ENCODE measurements around the gene LRP4.

The LRP4 gene

GRCh38 chr11:46917762-46918082, 628 bp downstream of the LRP4 start:
- DNase-seq, result no peak

DNA sequence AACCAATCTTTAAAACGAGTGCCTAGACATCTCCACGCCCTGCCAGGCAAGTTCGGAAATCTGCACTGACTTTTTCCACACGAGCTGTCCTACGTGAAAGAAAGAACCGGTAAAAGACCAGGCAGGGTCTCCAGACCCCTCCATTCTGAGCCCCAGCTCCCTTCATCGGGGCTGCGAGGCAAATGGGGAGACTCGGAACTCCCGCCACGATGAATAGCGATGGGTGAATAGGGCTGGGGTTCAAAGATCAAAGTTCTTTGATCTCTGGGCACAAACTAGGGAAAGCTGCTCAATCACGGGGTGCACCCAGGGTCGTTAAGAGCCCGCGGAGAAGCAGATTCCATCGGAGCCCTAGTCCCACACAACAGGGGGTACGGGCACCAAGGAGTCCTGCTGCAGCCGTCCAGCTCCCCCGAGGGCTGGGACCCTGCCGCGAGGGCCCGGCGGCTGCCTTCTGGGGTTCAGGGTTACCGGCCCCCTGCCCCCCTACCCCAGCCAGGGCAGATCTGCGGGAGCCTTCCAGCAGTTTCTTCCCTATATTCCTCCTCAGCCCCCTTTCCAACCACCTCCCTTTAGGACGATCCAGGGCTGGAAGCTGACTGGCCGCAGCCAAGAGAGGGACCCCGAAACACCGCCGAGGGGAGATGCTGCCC, 1.1 kb downstream of the LRP4 start:
- no peak for DNase-seq

GRCh38 chr11:46916286-46917108, 1.9 kb downstream of the LRP4 start:
- peak; percentile 86 for DNase-seq

GRCh38 chr11:46914910-46915309, 3.4 kb downstream of the LRP4 start:
- no peak for DNase-seq

DNA sequence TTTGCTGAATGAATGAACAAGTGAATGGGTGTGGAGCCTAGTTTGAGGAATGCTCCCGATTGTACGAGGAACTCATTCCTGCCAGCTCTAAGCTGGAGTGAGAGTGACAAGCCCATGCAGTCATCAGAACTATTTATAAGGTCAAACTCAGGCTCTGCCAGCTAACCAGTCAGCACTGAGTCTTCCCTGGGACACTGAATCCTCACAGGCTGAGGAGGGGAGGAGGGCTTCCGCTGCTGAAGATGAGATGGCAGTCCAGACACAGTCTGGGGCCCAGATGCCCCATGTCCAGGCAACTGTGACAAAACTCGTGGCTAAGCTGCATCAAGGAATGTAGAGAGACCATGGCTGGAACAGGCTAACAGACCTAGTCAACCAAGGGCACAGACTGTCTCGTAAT, 4.0 kb downstream of the LRP4 start:
- no peak for DNase-seq

- DNase-seq, result no peak
These were observed 4.9 kb downstream of the LRP4 start for GRCh38 chr11:46913484-46913883.

- DNase-seq, result no peak
These were observed 5.7 kb downstream of the LRP4 start for GRCh38 chr11:46912526-46913150.

- no peak for DNase-seq
These were observed 10.7 kb downstream of the LRP4 start for GRCh38 chr11:46907606-46908005.

DNA sequence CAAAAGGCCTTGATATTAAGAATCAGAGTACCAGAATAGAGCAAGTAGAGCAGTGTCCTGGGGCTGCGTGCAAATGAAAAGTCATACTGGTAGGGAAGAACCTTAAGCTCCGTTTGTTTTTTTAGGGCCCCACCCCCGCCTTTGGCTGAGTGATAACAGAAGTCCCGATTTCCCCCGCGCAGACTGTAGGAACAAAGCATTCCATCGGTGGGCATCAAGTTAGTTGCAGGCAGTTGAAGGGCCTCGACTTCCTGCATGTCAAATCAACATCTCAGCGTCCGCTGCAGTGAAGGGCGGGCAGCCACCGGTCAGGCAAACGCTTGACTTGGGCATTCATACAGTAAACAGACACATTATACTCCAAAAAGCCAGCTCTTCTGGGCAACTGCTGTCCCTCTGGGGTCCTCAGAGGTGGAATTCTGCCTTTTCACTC, 11.7 kb downstream of the LRP4 start:
- DNase-seq, result no peak

- DNase-seq, result no peak
These were observed 12.5 kb downstream of the LRP4 start for GRCh38 chr11:46905806-46906205.

GRCh38 chr11:46903846-46904245, 14.5 kb downstream of the LRP4 start:
- DNase-seq, result peak; percentile 84

DNA sequence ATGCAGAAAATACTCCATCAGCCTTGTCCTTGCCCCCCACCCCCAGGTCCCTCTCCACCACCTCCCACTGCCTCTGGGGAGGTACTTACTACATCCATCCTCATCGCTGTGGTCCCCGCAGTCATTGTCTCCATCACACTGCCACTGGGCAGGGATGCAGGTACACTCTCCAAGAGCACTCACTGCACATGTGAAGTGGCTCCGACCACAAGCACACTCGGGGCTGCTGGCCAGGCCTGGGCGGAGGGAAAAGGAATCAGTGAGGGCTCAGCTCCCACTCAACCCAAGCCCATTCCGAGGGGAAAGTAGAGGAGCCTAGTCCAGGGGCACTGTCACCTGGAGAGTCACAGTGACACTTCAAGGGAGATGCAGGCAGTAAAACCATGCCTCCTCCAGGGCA, 15.7 kb downstream of the LRP4 start:
- DNase-seq, result no peak

- no peak for DNase-seq
These were observed 17.2 kb downstream of the LRP4 start for GRCh38 chr11:46901156-46901555.

GRCh38 chr11:46900091-46900746, 18.1 kb downstream of the LRP4 start:
- no peak for DNase-seq

GRCh38 chr11:46899501-46900025, 18.8 kb downstream of the LRP4 start:
- DNase-seq, result no peak

GRCh38 chr11:46898396-46899095, 19.8 kb downstream of the LRP4 start:
- no peak for DNase-seq

DNA sequence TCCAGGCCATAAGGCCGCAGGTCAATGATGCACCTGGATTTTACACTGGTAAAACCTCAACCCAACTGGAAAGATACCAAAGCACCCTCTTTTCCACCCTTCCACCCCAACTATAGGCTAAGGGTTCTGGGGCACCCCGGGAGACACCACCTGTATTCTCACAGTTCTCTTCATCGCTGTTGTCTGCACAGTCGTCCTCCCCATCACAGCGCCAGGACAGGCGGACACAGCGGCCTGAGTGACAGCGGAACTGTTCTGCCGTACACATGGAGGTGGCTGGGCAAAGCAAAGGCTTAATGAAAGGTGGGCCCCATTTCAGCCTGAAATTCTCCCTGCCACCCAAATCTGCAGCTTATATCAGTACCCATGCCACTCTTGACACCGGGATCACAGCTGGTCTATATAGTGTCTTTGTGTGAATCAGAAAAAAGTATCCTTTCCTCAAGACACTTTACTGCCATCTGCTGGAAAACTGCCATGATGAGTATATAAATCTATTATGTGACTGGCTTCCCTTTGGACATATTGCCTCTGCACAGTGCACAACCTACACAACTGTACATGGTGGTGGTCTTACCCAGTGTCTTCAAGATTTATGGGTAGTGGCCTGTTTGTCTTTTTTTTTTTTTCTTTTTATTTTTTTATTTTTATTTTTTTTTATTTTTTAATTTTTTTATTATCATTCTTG, 21.5 kb downstream of the LRP4 start:
- DNase-seq, result no peak

- DNase-seq, result no peak
These were observed 22.5 kb downstream of the LRP4 start for GRCh38 chr11:46895821-46896220.

DNA sequence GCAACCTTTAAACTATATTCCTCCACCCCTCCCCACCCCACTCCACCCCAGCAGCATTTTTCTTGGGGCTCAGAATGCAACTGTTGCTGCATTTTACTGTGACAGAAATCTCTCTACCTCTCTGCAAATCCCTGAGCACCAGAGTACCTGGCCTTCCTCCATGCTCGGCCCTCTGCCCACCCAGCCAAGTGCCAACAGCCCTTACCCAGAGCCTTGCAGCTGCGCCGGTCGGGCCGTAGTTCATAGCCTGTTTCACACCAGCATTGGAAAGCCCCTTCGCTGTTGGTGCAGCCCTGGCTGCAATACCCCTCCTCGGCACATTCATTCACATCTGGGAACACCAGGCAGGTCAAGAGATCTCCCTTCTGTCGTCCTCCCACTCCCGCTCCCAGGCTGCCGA, 23.4 kb downstream of the LRP4 start:
- DNase-seq, result no peak

- no peak for DNase-seq
These were observed 23.8 kb downstream of the LRP4 start for GRCh38 chr11:46894506-46894905.

DNA sequence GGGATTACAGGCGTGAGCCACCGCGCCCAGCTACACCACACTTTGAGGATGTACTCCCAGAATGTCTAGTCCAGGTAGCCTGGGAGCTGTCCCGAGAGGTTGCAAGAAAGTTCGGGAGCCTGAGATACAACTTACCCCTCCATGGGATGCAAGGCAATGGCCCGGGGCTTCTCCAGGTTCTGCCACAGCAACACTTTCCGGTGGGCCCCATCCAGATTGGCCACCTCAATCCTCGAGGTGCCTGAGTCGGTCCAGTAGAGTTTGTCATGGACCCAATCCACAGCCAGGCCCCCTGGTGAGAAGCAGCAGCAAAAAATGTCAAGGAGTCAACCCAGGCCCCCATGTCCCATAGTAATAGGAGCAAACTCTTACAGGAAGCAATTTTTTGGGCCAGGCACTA, 25.5 kb downstream of the LRP4 start:
- DNase-seq, result no peak

- no peak for DNase-seq
These were observed 26.2 kb downstream of the LRP4 start for GRCh38 chr11:46892109-46892508.
